ENCODE data around the gene PLEKHH1. TPM values are rescaled to one million over a fixed set of nuclear protein-coding genes. Genes with fewer than 3 reads are reported as not detected.

PLEKHH1 gene
- total RNA-seq, 2 experiments from 2014 or later = 4.8 to 6.7 TPM

DNA sequence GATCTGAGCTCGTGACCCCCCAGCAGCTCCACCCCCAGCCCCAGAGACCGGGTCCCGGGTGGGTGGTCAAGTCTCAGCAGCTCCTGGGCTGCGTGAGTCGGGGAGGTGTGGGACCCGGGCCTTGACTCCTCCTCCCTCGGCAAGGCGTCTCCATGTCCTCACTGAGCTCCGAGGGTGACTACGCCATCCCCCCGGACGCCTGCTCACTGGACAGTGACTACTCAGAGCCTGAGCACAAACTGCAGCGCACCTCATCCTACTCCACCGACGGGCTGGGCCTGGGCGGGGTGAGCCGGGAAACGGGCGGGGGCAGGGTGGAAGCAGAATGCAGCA is 38.9 kb downstream of the PLEKHH1 start:
- TF ChIP-seq, protein P1, sequence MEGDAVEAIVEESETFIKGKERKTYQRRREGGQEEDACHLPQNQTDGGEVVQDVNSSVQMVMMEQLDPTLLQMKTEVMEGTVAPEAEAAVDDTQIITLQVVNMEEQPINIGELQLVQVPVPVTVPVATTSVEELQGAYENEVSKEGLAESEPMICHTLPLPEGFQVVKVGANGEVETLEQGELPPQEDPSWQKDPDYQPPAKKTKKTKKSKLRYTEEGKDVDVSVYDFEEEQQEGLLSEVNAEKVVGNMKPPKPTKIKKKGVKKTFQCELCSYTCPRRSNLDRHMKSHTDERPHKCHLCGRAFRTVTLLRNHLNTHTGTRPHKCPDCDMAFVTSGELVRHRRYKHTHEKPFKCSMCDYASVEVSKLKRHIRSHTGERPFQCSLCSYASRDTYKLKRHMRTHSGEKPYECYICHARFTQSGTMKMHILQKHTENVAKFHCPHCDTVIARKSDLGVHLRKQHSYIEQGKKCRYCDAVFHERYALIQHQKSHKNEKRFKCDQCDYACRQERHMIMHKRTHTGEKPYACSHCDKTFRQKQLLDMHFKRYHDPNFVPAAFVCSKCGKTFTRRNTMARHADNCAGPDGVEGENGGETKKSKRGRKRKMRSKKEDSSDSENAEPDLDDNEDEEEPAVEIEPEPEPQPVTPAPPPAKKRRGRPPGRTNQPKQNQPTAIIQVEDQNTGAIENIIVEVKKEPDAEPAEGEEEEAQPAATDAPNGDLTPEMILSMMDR (IDR thresholded peaks at IDR 0.05) = no peak
- intact Hi-C loops (cut with micrococcal nuclease) = no loop called here
- H3K4me1 Mint-ChIP-seq (ENCODE audit: low read depth) = peaks cover 3% of the 10 kb centered on the region
- H3K9me3 Mint-ChIP-seq = no peaks in the 10 kb centered on the region
- no peaks in the 10 kb centered on the region for H3K27me3 Mint-ChIP-seq
- ChIA-PET POLR2A (interaction anchor here (1.0 to 2.2 kb wide), 4 partner anchors 40 to 147 kb away, joined by 3 to 5 read pairs (median 3); no protein-coding TSS in a partner anchor), CTCF (interaction anchor here (0.7 to 6.9 kb wide), 57 partner anchors 9 to 203 kb away, joined by 3 to 199 read pairs (median 6); partner anchors contain the start of genes PIGH, PLEK2, PLEKHH1 and RDH12)
- no peak overlapping the region for H3K27ac Mint-ChIP-seq
- no peaks in the 10 kb centered on the region for H3K36me3 Mint-ChIP-seq (ENCODE audit: low read depth)
- H3K4me3 Mint-ChIP-seq = no peak overlapping the region
- DNase-seq (no peak), ATAC-seq (no peak)

DNA sequence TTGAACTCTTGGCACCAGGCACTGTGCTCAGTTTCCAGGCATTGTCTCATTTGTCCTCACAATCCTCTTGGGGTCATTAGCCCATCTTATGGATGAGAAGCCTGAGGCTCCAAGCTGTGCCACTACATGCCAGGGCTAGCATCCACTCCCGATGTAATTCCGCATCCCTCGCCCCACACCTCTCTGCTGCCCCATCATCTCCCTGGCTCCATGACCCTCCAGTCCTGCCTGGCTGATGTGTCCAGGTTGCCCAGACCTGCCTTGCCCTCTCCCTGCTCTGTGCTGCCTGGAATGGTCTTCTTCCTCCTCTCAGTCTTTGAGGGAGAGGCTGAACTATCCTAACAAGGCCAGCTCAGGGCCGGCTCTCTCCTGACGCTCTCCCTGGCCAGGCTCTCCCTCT is 39.5 kb downstream of the PLEKHH1 start:
- no peak overlapping the region for H3K27ac Mint-ChIP-seq
- TF ChIP-seq, protein P1 (IDR thresholded peaks at IDR 0.05) = no peak
- intact Hi-C loops (cut with micrococcal nuclease) = no loop called here
- H3K4me1 Mint-ChIP-seq (ENCODE audit: low read depth) = peaks cover 3% of the 10 kb centered on the region
- no peak for ATAC-seq
- no peaks in the 10 kb centered on the region for H3K27me3 Mint-ChIP-seq
- no peak overlapping the region for H3K4me3 Mint-ChIP-seq
- ChIA-PET CTCF (interaction anchor here (1.0 to 6.9 kb wide), 17 partner anchors 8 to 168 kb away, joined by 3 to 199 read pairs (median 19); partner anchors contain the start of genes PIGH, PLEK2 and PLEKHH1), POLR2A (interaction anchor here (1.0 kb wide), 1 partner anchor 145 kb away, joined by 3 read pairs; no protein-coding TSS in a partner anchor)
- no peaks in the 10 kb centered on the region for H3K36me3 Mint-ChIP-seq (ENCODE audit: low read depth)
- no peaks in the 10 kb centered on the region for H3K9me3 Mint-ChIP-seq
- DNase-seq = no peak

DNA sequence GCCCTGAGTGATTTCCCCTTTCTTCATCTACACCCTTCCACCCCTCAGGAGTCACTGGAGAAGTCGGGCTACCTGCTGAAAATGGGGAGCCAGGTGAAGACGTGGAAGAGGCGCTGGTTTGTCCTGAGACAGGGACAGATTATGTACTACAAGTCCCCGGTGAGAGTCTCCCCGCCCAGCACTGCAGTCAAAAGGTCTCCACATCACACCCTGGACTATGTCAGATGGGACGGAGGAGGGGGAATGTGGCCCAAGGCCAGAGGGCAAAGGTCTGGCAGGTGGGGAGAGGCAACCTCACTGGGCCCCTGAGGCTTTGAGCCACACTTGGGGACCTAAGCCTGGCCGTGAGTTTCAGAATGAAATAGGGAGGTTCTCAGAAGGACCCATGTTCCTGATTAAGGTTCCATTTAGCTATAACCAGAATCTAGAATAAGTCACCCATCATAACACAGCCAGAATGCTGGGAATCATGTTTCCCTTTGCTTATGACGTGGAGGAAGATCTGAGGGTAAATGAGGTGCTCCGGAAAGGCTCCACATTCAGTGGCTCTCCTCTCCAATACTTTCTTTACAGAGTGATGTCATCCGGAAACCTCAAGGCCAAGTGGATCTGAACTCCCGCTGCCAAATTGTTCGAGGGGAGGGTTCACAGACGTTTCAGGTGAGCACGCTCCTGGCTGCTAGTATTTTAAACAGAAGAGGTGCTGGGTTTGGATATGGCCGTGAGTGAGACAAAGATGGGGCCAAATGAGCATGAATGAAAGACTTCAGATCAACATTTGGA is 40.3 kb downstream of the PLEKHH1 start:
- Mint-ChIP-seq H3K36me3 (ENCODE audit: low read depth) (no peaks in the 10 kb centered on the region), H3K27me3 (no peaks in the 10 kb centered on the region), H3K27ac (no peak overlapping the region), H3K4me3 (no peak overlapping the region), H3K4me1 (ENCODE audit: low read depth) (peaks cover 3% of the 10 kb centered on the region), H3K9me3 (no peaks in the 10 kb centered on the region)
- TF ChIP-seq, protein P1 (IDR thresholded peaks at IDR 0.05) = no peak
- DNase-seq = no peak
- CTCF ChIA-PET = interaction anchor here (2.2 to 6.9 kb wide), 4 partner anchors 19 to 144 kb away, joined by 11 to 199 read pairs (median 77); partner anchors contain the start of gene PLEKHH1
- intact Hi-C loops (cut with micrococcal nuclease) = no loop called here
- POLR2A ChIA-PET = no interaction called here
- ATAC-seq = no peak

DNA sequence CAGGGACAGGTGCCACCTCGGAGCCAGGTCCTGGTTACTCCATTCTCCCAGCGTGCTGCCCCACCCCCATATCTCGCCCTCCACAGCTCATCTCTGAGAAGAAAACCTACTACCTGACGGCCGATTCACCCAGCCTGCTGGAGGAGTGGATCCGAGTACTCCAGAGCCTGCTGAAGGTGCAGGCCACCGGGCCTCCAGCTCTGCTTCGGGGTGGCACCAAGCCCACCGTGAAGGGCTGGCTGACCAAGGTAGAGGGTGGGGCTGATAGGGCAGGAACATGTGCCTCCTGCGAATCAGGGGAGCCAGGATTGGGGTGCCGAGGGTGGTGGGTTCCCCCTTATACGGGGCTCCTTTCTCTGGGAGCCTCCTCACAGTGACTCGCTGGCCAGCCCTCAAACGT is 41.1 kb downstream of the PLEKHH1 start:
- Mint-ChIP-seq H3K27me3 (no peaks in the 10 kb centered on the region), H3K4me1 (ENCODE audit: low read depth) (peaks cover 3% of the 10 kb centered on the region), H3K27ac (no peak overlapping the region), H3K36me3 (ENCODE audit: low read depth) (no peaks in the 10 kb centered on the region), H3K9me3 (no peaks in the 10 kb centered on the region), H3K4me3 (no peak overlapping the region)
- DNase-seq (no peak), ATAC-seq (no peak)
- TF ChIP-seq, protein P1 (IDR thresholded peaks at IDR 0.05) = no peak
- intact Hi-C loops (cut with micrococcal nuclease) = no loop called here
- POLR2A ChIA-PET = no interaction called here
- CTCF ChIA-PET = interaction anchor here (4.5 to 6.9 kb wide), 3 partner anchors 42 to 145 kb away, joined by 50 to 199 read pairs (median 104); partner anchors contain the start of gene PLEKHH1

DNA sequence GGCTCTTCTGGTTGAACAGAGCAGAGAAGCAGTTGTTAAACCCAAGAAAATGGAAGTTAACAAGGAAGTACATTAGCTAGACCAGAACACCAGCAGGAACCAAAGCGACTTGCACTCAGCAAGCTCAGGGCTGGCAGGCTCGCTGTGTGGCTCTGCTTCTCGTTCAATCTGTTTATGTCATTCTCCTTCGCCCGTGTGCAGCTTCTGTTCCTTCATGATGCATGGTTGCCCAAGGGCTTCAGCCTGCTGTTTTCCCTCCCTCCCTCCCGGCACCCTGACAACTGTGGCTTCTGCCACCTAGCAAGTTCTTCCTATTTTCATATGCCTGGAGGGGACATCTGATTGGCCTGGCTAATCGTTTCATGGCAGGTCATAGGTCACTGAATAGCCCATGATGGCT is 41.7 kb downstream of the PLEKHH1 start:
- H3K27ac Mint-ChIP-seq = no peak overlapping the region
- CTCF ChIA-PET = no interaction called here
- H3K27me3 Mint-ChIP-seq = no peaks in the 10 kb centered on the region
- H3K9me3 Mint-ChIP-seq = no peaks in the 10 kb centered on the region
- DNase-seq (no peak), ATAC-seq (no peak)
- H3K4me3 Mint-ChIP-seq = no peak overlapping the region
- peaks cover 3% of the 10 kb centered on the region for H3K4me1 Mint-ChIP-seq (ENCODE audit: low read depth)
- no peaks in the 10 kb centered on the region for H3K36me3 Mint-ChIP-seq (ENCODE audit: low read depth)
- intact Hi-C loops (cut with micrococcal nuclease) = no loop called here
- POLR2A ChIA-PET = no interaction called here
- TF ChIP-seq, protein P1 (IDR thresholded peaks at IDR 0.05) = no peak
